ENCODE results near the gene THEM4. TPM values are rescaled to one million over a fixed set of nuclear protein-coding genes. Genes with fewer than 3 reads are reported as not detected.

THEM4 gene
- total RNA-seq, result 10 to 100 TPM; 19.1 to 20.9 TPM

DNA sequence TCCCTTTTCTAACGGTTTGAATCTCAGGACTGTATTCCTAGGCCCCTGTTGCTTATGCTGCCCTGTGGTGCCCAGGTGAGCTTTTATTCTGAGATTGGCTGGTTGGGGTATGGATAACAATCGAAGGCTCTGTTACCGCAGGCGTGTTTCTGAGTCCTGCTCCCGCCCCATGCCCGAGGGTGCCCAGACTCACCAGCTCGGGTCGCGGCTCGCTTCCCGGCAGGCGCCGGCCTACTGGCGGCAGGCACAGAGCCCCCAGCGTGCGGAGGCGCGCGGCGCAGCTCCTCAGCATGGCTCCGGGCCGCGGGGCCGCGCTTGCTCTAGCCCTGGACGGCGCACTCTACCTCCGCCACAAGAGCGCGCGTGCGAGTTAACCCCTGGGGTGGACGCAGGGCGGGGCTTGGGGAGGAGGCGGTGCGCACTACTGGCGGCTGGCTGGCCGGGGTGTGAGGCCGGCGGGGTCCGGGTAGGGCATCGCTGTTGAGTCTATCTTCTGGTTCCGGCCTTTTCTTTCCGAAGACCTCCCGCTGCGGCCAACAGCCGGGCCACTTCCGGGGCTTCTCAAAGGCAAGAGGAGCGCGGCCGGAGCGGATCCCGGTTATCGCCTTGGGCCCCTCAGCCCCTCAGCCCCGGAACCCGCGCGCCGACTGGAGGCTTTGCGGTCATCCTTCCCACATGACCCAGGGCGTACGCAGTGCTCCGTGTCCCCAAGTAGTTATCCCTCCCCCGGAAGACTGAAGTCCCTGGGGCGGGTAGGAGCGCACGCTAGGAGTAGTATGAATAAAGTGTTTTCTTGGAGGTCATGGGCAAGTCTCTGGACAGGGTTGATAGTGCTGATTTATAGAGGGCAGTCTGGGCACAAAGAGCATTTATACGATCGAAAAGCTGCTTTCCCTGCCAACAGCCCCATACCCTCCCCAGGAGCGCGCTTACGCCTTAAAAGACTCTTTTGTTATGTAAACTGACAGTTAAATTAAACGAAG lies at the start of gene THEM4:
TSS of gene THEM4 (minus strand) at position 345 of the 983 bp plus-strand sequence. CDS start at position 292, 53 bp downstream.
- H3K4me1 Mint-ChIP-seq, result peaks cover 36% of the 10 kb centered on the region
- peak within 1 kb of the TSS; percentile 86 for H3K4me3 Mint-ChIP-seq
- peak; percentile 97 for DNase-seq
- H3K36me3 Mint-ChIP-seq, result peaks cover 35% of the 10 kb centered on the region
- CTCF ChIA-PET, result interaction anchor here (0.8 to 3.2 kb wide), 16 partner anchors 9 to 315 kb away, joined by 3 to 17 read pairs (median 5); no protein-coding TSS in a partner anchor
- H3K27ac Mint-ChIP-seq, result peak within 1 kb of the TSS; percentile 85
- H3K9me3 Mint-ChIP-seq (ENCODE audit: low read depth), result peaks cover 12% of the 10 kb centered on the region
- ATAC-seq, result peak; percentile 95
- no peaks in the 10 kb centered on the region for H3K27me3 Mint-ChIP-seq

DNA sequence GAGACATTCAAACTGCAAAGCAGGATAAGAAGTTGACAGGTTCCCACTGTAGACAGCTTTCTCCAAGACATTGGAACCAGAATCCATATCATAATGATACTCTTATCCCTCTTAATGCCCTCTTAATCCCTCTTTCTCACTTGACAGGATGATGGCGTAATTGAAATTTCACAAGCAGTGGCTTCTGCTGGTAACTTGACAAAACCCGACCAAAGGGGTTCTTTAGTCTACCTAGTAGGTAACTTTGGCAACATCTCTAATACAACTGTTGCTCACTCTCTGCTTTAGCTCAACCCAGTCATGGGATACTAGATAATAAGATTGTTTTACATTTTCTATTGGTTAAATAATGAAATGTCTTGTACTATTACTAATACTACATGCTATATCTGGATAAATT lies 49.6 kb upstream of the THEM4 start:
- no peak overlapping the region for H3K4me3 Mint-ChIP-seq
- ATAC-seq, result no peak
- no peaks in the 10 kb centered on the region for H3K9me3 Mint-ChIP-seq (ENCODE audit: low read depth)
- no peak for DNase-seq
- H3K27me3 Mint-ChIP-seq, result peaks cover 9% of the 10 kb centered on the region
- no peak overlapping the region for H3K27ac Mint-ChIP-seq
- H3K4me1 Mint-ChIP-seq, result peaks cover 3% of the 10 kb centered on the region
- CTCF ChIA-PET, result interaction anchor here (0.8 to 15.6 kb wide), 3 partner anchors 9 to 56 kb away, joined by 3 to 522 read pairs (median 3); partner anchors contain the start of gene S100A10
- no peaks in the 10 kb centered on the region for H3K36me3 Mint-ChIP-seq

DNA sequence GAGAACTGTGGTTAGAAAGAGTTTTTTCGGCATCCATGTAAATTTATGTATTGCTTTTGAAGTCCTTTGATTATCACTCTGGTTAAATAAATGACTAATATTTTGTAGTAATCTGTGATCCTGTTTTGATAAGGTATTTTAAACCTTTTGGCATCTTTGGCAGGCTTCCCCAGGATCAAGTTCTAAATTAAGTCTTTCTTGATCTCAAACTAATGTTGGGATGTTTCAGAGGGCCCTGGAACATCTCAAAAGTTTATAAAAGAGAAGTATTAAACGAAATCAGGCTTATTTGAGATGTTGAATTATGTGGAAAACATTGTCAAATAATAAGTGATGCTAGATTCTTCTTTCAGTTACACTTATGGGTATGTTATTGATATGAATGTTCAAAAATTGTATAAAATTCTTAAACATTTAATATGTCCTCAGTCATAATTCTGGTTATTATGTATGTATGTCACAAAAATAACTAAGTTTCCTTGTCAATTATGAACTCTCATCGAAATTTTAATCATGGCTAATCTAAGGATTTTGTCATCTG lies 47.7 kb upstream of the THEM4 start:
- H3K4me3 Mint-ChIP-seq, result no peak overlapping the region

DNA sequence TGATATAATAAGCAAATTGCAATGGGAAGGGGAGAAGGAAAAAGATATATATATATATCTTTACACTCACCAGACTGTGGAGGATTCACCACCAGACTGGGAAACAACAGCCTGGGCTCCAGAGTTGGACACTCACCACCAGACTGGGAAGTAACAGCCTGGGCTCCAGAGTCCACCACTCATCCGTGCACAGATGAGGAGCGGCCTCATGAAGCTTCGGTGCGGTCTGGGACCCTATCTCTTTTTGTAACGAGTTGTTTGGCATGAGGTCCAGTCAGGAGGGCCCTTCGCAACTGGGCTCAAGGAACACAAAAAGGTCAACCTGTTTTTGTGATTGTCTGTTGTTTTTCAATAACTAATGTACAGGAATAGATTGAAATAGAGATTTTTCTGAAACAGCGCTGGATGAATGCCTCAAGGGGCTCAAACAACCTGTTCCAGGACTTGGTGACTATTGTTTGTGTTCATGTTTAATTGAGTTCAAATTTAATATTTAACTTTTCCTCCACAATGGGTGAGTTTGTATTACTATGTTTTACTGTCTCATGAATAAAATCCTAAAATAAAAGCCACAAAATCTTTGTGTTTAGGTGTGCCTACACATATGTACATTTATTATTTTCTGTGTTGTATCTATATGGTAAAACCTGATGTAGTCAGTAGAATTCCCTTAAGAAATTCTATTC lies 44.2 kb upstream of the THEM4 start:
- CTCF ChIA-PET, result interaction anchor here (1.1 to 2.0 kb wide), 10 partner anchors 17 to 66 kb away, joined by 3 to 9 read pairs (median 4); no protein-coding TSS in a partner anchor
- Mint-ChIP-seq H3K27ac (no peak overlapping the region), H3K4me3 (no peak overlapping the region), H3K27me3 (peaks cover 8% of the 10 kb centered on the region), H3K9me3 (ENCODE audit: low read depth) (no peaks in the 10 kb centered on the region), H3K36me3 (no peaks in the 10 kb centered on the region), H3K4me1 (no peaks in the 10 kb centered on the region)
- ATAC-seq, result no peak
- no peak for DNase-seq

More for the DNA sequence above, 47.7 kb upstream of the THEM4 start:
- Mint-ChIP-seq H3K27ac (no peak overlapping the region), H3K9me3 (ENCODE audit: low read depth) (no peaks in the 10 kb centered on the region), H3K36me3 (no peaks in the 10 kb centered on the region), H3K27me3 (peaks cover 8% of the 10 kb centered on the region), H3K4me1 (peaks cover 3% of the 10 kb centered on the region)
- ATAC-seq (no peak), DNase-seq (no peak)
- CTCF ChIA-PET, result no interaction called here

DNA sequence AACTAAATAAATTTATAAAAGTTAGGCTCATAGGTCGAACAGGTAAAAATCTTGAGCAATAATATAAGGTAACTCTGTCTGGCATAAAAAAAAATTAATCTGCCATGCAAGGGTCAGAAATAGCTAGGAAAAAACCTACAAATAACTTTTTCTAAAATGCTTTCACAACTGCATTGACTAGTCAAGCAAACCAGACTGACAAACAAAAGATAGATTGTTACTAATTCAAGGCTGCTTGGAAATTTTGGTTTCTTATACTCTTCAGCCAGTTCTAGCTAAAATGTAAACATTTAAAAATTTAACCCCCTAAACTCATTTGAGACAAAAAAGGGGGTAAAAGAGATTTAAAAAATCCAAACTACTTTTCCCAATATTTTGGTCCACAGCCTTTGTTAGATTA lies 43.5 kb upstream of the THEM4 start:
- H3K27ac Mint-ChIP-seq, result no peak overlapping the region
- H3K36me3 Mint-ChIP-seq, result no peaks in the 10 kb centered on the region
- CTCF ChIA-PET, result interaction anchor here (0.9 to 2.0 kb wide), 8 partner anchors 14 to 60 kb away, joined by 3 to 9 read pairs (median 4); no protein-coding TSS in a partner anchor
- DNase-seq (no peak), ATAC-seq (no peak)
- H3K4me3 Mint-ChIP-seq, result no peak overlapping the region
- H3K4me1 Mint-ChIP-seq, result no peaks in the 10 kb centered on the region
- H3K9me3 Mint-ChIP-seq (ENCODE audit: low read depth), result no peaks in the 10 kb centered on the region
- H3K27me3 Mint-ChIP-seq, result peaks cover 8% of the 10 kb centered on the region

DNA sequence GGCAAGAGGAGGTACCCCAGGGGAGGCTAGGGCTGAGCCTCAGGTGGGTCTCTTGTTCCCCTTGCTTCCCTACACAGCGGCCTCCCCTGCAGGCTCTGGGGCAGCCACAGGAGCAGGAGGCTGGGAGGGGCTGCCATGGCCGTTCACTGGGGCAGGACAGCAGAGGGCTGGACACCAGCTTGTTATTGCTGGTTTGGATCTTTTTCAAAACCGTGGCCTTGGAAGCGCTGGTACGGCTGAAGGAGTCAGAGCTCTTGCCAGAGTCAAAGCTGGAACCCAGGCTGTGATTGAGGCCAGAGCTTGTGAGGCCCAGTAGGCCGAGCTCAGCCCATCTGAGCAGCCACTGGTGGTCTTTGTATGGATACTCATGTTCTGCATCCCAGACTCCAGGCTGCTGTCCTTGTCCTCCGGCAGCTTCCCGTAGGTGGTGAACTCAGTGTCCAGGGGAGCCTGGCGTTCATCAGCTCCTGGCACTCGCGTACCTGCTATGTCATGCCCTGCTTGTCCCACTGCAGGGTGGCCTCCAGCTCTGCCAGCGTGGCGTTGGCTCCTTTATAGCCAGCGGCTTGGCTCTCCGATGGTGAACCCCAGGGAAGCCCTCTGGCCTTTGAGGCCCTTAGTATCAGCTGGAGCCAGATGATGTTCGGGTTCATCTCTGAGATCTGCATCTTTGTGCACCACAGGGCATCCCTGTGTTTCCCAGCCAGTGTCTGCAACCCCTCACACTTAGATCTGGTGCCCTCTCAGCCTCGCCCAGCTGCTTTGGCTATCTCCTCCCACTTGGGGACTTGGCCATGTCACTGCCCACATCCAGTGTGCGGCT lies 40.3 kb upstream of the THEM4 start:
- no peak overlapping the region for H3K4me3 Mint-ChIP-seq
- peaks cover 25% of the 10 kb centered on the region for H3K4me1 Mint-ChIP-seq
- no peak overlapping the region for H3K27ac Mint-ChIP-seq
- CTCF ChIA-PET, result interaction anchor here (0.5 to 3.4 kb wide), 10 partner anchors 11 to 98 kb away, joined by 3 to 21 read pairs (median 4); no protein-coding TSS in a partner anchor
- no peaks in the 10 kb centered on the region for H3K9me3 Mint-ChIP-seq (ENCODE audit: low read depth)
- ATAC-seq (no peak), DNase-seq (no peak)
- H3K27me3 Mint-ChIP-seq, result peaks cover 3% of the 10 kb centered on the region
- no peaks in the 10 kb centered on the region for H3K36me3 Mint-ChIP-seq

DNA sequence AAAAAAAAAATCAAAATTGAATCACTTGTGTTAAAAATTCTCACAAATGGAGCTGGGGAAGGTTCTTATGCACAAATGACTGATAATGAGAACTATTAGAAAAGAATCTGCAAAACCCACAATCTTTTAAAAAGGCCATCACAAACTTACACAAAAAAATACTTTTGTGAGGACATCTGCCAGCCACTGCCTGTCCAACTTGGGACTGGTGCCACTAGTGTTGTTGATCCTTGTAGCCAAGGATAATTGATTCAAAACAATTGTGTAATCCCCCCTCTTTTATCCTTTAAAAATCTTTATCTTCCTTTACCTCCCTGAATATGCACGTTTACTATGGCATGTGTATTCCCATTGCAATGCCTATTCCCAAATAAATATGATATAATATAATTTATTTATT lies 39.2 kb upstream of the THEM4 start:
- Mint-ChIP-seq H3K4me3 (no peak overlapping the region), H3K27ac (no peak overlapping the region), H3K4me1 (peaks cover 31% of the 10 kb centered on the region), H3K9me3 (ENCODE audit: low read depth) (no peaks in the 10 kb centered on the region), H3K36me3 (no peaks in the 10 kb centered on the region), H3K27me3 (peaks cover 3% of the 10 kb centered on the region)
- no peak for ATAC-seq
- CTCF ChIA-PET, result interaction anchor here (0.6 to 3.4 kb wide), 6 partner anchors 10 to 99 kb away, joined by 3 to 21 read pairs (median 6); no protein-coding TSS in a partner anchor
- DNase-seq, result no peak

DNA sequence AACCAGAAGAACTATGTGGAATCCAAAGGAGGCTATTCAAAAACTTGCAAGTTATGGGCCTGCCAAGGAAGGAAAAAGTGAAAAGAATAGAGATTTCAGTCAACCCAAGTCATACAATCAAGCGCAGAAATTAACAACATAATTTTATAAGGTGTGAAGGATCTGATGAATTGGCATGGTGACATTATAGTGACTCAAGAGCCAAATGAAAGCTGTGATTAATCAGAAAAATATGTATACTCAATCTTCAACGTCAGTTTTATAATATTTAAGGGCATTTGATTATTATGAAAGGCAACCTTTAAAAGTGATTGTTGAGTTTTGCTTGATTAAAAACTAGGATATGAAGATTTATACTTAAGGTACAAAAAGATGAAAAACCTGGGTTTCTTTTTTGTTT lies 37.8 kb upstream of the THEM4 start:
- Mint-ChIP-seq H3K27ac (peak overlapping the region; percentile 88), H3K36me3 (no peaks in the 10 kb centered on the region), H3K4me1 (peaks cover 31% of the 10 kb centered on the region), H3K4me3 (no peak overlapping the region), H3K27me3 (no peaks in the 10 kb centered on the region), H3K9me3 (ENCODE audit: low read depth) (no peaks in the 10 kb centered on the region)
- ATAC-seq (no peak), DNase-seq (no peak)
- CTCF ChIA-PET, result interaction anchor here (2.1 to 3.8 kb wide), 3 partner anchors 12 to 54 kb away, joined by 10 to 22 read pairs (median 15); no protein-coding TSS in a partner anchor

DNA sequence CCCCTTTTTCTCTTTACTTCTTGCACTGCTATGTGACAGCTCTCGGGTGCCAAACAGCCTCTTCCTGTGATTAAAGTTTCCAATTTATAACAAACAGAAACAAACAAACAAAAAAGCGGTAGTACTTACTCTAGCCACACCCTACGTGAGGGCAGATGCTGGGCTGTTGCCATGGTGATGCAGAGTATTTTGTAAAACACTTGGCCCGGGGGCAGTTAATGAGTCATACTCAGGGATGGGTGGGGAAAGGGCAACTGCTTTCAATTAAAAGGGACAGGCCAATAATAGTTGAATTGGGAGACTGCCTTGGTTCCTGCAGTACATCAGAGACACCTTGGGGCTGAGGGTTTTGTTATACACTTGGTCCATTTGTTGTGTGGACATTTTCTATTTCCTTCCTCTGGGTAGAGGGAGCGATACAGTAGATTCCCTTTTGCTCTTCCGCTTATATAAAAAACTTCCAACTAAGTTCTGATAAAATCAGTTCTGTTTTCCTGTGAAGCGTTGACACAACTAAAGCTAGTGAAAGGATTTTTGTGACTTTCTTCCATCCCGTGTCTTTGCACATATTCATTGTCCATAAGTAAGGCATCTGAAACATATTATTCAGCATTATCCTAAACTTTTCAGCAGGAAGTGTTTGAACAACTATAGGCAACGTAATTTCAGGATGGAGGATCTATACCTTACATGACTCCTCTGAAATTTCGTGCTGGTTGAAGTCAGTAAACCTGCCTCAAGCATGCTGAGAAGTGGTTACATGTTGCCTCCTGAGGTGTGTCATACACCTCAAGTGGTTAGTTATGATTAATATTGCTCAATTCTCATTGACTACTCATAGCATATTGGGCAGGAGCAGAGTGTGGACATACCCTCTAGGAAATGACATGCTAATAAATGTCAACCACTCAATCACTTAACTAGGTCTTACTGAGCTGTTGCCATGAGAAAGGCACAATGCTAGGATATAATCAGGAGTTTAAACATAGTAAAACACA lies 36.7 kb upstream of the THEM4 start:
- peak overlapping the region; percentile 88 for H3K27ac Mint-ChIP-seq
- CTCF ChIA-PET, result interaction anchor here (0.6 to 3.8 kb wide), 5 partner anchors 11 to 88 kb away, joined by 3 to 22 read pairs (median 10); no protein-coding TSS in a partner anchor
- DNase-seq (peak; percentile 94), ATAC-seq (peak; percentile 83)
- H3K4me1 Mint-ChIP-seq, result peaks cover 34% of the 10 kb centered on the region
- H3K27me3 Mint-ChIP-seq, result no peaks in the 10 kb centered on the region
- no peaks in the 10 kb centered on the region for H3K36me3 Mint-ChIP-seq
- H3K9me3 Mint-ChIP-seq (ENCODE audit: low read depth), result no peaks in the 10 kb centered on the region
- H3K4me3 Mint-ChIP-seq, result peak overlapping the region; percentile 54

DNA sequence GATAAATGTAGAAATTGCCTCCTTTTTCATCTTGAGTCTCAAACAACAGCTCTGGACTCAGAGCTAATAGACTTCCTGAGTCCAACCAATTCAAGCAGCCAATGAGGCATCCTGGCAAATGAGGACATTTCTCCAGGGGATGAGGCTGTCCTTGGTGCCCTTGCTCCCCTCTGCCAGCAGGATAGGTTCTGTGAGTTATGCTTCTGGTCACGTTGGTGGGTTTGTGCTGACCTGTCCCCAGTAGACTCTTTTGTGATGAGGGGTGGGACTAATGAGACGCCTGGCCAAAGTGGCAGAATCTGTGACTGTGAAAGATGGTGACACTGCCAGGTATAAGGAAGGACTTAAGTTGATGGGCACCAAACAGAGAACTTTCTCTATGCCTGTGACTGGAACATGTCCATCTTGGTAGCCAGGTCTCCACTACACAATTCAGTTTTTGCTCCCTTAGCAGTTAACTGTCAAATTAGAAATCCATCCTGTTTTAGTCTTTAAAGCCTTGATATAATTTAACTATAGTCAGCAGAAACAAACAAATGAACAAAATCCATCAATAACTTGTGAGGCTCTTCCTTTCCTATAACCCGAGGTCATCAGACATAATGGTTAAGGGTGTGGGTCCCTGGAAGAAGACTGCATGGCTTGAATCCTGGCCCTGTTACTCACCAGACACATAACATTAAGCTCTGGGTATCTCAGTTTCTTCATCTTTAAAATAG lies 35.7 kb upstream of the THEM4 start:
- peaks cover 34% of the 10 kb centered on the region for H3K4me1 Mint-ChIP-seq
- CTCF ChIA-PET, result interaction anchor here (0.6 to 3.8 kb wide), 4 partner anchors 10 to 56 kb away, joined by 3 to 22 read pairs (median 12); no protein-coding TSS in a partner anchor
- no peak for DNase-seq
- H3K27me3 Mint-ChIP-seq, result no peaks in the 10 kb centered on the region
- H3K27ac Mint-ChIP-seq, result peak overlapping the region; percentile 88
- no peaks in the 10 kb centered on the region for H3K36me3 Mint-ChIP-seq
- H3K4me3 Mint-ChIP-seq, result peak overlapping the region; percentile 54
- H3K9me3 Mint-ChIP-seq (ENCODE audit: low read depth), result no peaks in the 10 kb centered on the region
- no peak for ATAC-seq
